HK-2 (cell line): ENCODE data around the gene SLC35F3.
A peak's percentile ranks its signal among the peaks of the same experiment; 100 is the strongest.

ENCODE experiments used
- DNase-seq: peaks from one replicate; pipeline ENCODE4 v3.0.0-alpha.2; 2018; ENCODE audit not compliant: unreplicated experiment

The SLC35F3 gene

GRCh38 chr1:234256359-234256758 is 351.9 kb downstream of the SLC35F3 start:
- peak; percentile 18 for DNase-seq

GRCh38 chr1:234258071-234258470 is 353.6 kb downstream of the SLC35F3 start:
- DNase-seq: no peak

- DNase-seq: peak; percentile 13
These were observed 356.1 kb downstream of the SLC35F3 start for GRCh38 chr1:234260578-234260977.

- DNase-seq: no peak
These were observed 357.1 kb downstream of the SLC35F3 start for GRCh38 chr1:234261545-234261944.

- no peak for DNase-seq
These were observed 357.7 kb downstream of the SLC35F3 start for GRCh38 chr1:234262007-234262753.

GRCh38 chr1:234262754-234263105 is 358.3 kb downstream of the SLC35F3 start:
- DNase-seq: no peak

- no peak for DNase-seq
These were observed 360.4 kb downstream of the SLC35F3 start for GRCh38 chr1:234264832-234265231.

- DNase-seq: no peak
These were observed 360.8 kb downstream of the SLC35F3 start for GRCh38 chr1:234265321-234265720.

- no peak for DNase-seq
These were observed 361.4 kb downstream of the SLC35F3 start for GRCh38 chr1:234265861-234266260.

GRCh38 chr1:234270093-234270492 is 365.6 kb downstream of the SLC35F3 start:
- no peak for DNase-seq

GRCh38 chr1:234270581-234271242 is 366.2 kb downstream of the SLC35F3 start:
- DNase-seq: no peak

- DNase-seq: no peak
These were observed 366.7 kb downstream of the SLC35F3 start for GRCh38 chr1:234271243-234271606.

- no peak for DNase-seq
These were observed 368.3 kb downstream of the SLC35F3 start for GRCh38 chr1:234272656-234273312.

GRCh38 chr1:234273981-234274380 is 369.5 kb downstream of the SLC35F3 start:
- DNase-seq: no peak

- no peak for DNase-seq
These were observed 371.8 kb downstream of the SLC35F3 start for GRCh38 chr1:234276151-234276788.

- DNase-seq: no peak
These were observed 372.8 kb downstream of the SLC35F3 start for GRCh38 chr1:234277161-234277868.

GRCh38 chr1:234279021-234279420 is 374.5 kb downstream of the SLC35F3 start:
- DNase-seq: no peak

GRCh38 chr1:234280500-234280899 is 376.0 kb downstream of the SLC35F3 start:
- DNase-seq: no peak

GRCh38 chr1:234281826-234282489 is 377.5 kb downstream of the SLC35F3 start:
- DNase-seq: no peak

GRCh38 chr1:234286206-234286605 is 381.7 kb downstream of the SLC35F3 start:
- DNase-seq: no peak

GRCh38 chr1:234288946-234289345 is 384.5 kb downstream of the SLC35F3 start:
- DNase-seq: no peak
